IMR-90 (cell line): ENCODE results near the gene CFAP161. TPM values are rescaled to one million over a fixed set of nuclear protein-coding genes. Genes with fewer than 3 reads are reported as not detected.

Experiments used
- ATAC-seq: fragments of 200-7000 bp; cut with Tn5 transposase; 2 replicates; pipeline ENCODE4 v1.9.1; 2020; ENCODE audit warnings: low read depth, mild to moderate bottlenecking, moderate library complexity
- BruUV-seq: library from RNA; stranded (reverse); fragments of 400-500 nt; replicated peaks from 2 replicates; lab custom pipeline; 2021; lab: Mats Ljungman, UMichigan
- CTCF ChIA-PET: fragments of 300-600 bp; formaldehyde crosslinking; extraction: SDS; loops from one replicate; lab custom pipeline; 2021; ENCODE audit warnings: antibody characterized with exemption; lab: Yijun Ruan, JAX
- POLR2A ChIA-PET: fragments of 300-600 bp; sonication (Branson Sonifier 250); formaldehyde crosslinking; loops from one replicate; lab custom pipeline; 2022; ENCODE audit warnings: antibody characterized with exemption; ENCODE audit not compliant: unreplicated experiment; lab: Charles Lee
- DNase-seq: peaks from one replicate; pipeline ENCODE4 v3.0.0; 2013
- H2AFZ ChIP-seq: replicated peaks from 2 replicates; pipeline ENCODE3; 2013; ENCODE audit warnings: low read length, mild to moderate bottlenecking; ENCODE audit not compliant: poor library complexity
- H2AK5ac ChIP-seq: 2 replicates; pipeline ENCODE4 v1.6.1; 2013; ENCODE audit warnings: low read depth, low read length, inconsistent platforms
- H2AK9ac ChIP-seq: replicated peaks from 2 replicates; pipeline ENCODE3; 2013; ENCODE audit warnings: mild to moderate bottlenecking, low read depth, low read length, moderate library complexity; ENCODE audit not compliant: poor library complexity
- H2BK120ac ChIP-seq: 2 replicates; pipeline ENCODE4 v1.6.1; 2013; ENCODE audit warnings: low read depth, low read length, inconsistent platforms
- H2BK15ac ChIP-seq: 3 replicates; pipeline ENCODE4 v1.6.1; 2013; ENCODE audit warnings: low read depth, low read length, inconsistent platforms
- H2BK20ac ChIP-seq: 2 replicates; pipeline ENCODE4 v1.6.1; 2013; ENCODE audit warnings: low read depth, mild to moderate bottlenecking, inconsistent platforms, low read length, moderate library complexity
- H2BK5ac ChIP-seq: 2 replicates; pipeline ENCODE4 v1.6.1; 2013; ENCODE audit warnings: mild to moderate bottlenecking, low read depth, low read length, inconsistent platforms; ENCODE audit not compliant: poor library complexity, severe bottlenecking
- H3K14ac ChIP-seq: replicated peaks from 2 replicates; pipeline ENCODE4 v1.6.1; 2013; ENCODE audit warnings: low read depth, low read length, inconsistent platforms
- H3K18ac ChIP-seq: 2 replicates; pipeline ENCODE4 v1.6.1; 2013; ENCODE audit warnings: low read depth, low read length, control low read depth
- H3K23ac ChIP-seq: 2 replicates; pipeline ENCODE4 v1.6.1; 2013; ENCODE audit warnings: low read depth, low read length, inconsistent platforms
- H3K27ac ChIP-seq: 2 replicates; pipeline ENCODE4 v1.5.1; 2013; ENCODE audit warnings: mild to moderate bottlenecking, control low read depth, low read length; ENCODE audit not compliant: insufficient read depth
- H3K27me3 ChIP-seq: 2 replicates; pipeline ENCODE4 v1.6.1; 2013; ENCODE audit warnings: low read length; ENCODE audit not compliant: control insufficient read depth, insufficient read depth
- H3K36me3 ChIP-seq: 2 replicates; pipeline ENCODE4 v1.6.1; 2013; ENCODE audit warnings: low read length, mixed read lengths; ENCODE audit not compliant: control insufficient read depth, insufficient read depth
- H3K4ac ChIP-seq: 2 replicates; pipeline ENCODE4 v1.6.1; 2013; ENCODE audit warnings: low read depth, low read length, inconsistent platforms
- H3K4me1 ChIP-seq: 2 replicates; pipeline ENCODE4 v1.6.1; 2013; ENCODE audit warnings: low read length, mixed read lengths; ENCODE audit not compliant: control insufficient read depth, insufficient read depth
- H3K4me2 ChIP-seq: 2 replicates; pipeline ENCODE4 v1.6.1; 2013; ENCODE audit warnings: low read depth, mild to moderate bottlenecking, control low read depth, low read length, moderate library complexity
- H3K4me3 ChIP-seq: 2 replicates; pipeline ENCODE4 v1.5.1; 2013; ENCODE audit warnings: low read depth, mild to moderate bottlenecking, control low read depth, low read length, moderate library complexity; ENCODE audit not compliant: insufficient read depth
- H3K56ac ChIP-seq: 2 replicates; pipeline ENCODE4 v1.6.1; 2013; ENCODE audit warnings: low read length, inconsistent platforms; ENCODE audit not compliant: insufficient read depth; ENCODE audit errors: extremely low read depth
- H3K79me1 ChIP-seq, 2 experiments: 2 replicates each; pipeline ENCODE4 v1.6.1; 2013; ENCODE audit warnings: low read length in 2 of 2, inconsistent platforms in 1 of 2, low read depth in 1 of 2
- H3K9ac ChIP-seq: 2 replicates; pipeline ENCODE4 v1.6.1; 2013; ENCODE audit warnings: low read depth, low read length, control low read depth
- H3K9me1 ChIP-seq: 2 replicates; pipeline ENCODE4 v1.6.1; 2013; ENCODE audit warnings: low read length, inconsistent platforms; ENCODE audit not compliant: insufficient read depth
- H3K9me3 ChIP-seq: 2 replicates; pipeline ENCODE4 v1.6.1; 2013; ENCODE audit warnings: low read length; ENCODE audit not compliant: control insufficient read depth, insufficient read depth
- H4K20me1 ChIP-seq: 2 replicates; pipeline ENCODE4 v1.6.1; 2013; ENCODE audit warnings: low read length, inconsistent platforms; ENCODE audit not compliant: insufficient read depth
- H4K5ac ChIP-seq: 2 replicates; pipeline ENCODE4 v1.6.1; 2013; ENCODE audit warnings: mild to moderate bottlenecking, low read depth, low read length, control low read depth
- H4K8ac ChIP-seq, 2 experiments: 2 replicates each; pipeline ENCODE4 v1.6.1; 2013; ENCODE audit warnings: low read depth in 2 of 2, low read length in 2 of 2, control low read depth in 1 of 2, inconsistent platforms in 1 of 2
- H4K91ac ChIP-seq: 2 replicates; pipeline ENCODE4 v1.6.1; 2013; ENCODE audit warnings: low read depth, low read length, inconsistent platforms; ENCODE audit not compliant: insufficient read depth
- CEBPB ChIP-seq: IDR thresholded peaks from 2 replicates; pipeline ENCODE4 v1.6.1; 2012; ENCODE audit warnings: low read depth, low read length, improper control_type of control experiment
- CHD1 ChIP-seq: IDR thresholded peaks from 2 replicates; pipeline ENCODE4 v1.6.1; 2012; ENCODE audit warnings: low read depth, low read length, improper control_type of control experiment
- FOS ChIP-seq: fragments of 150-350 bp; IDR thresholded peaks from 2 replicates; pipeline ENCODE4 v1.6.1; 2016; ENCODE audit warnings: low read depth, low read length
- MXI1 ChIP-seq: IDR thresholded peaks from 2 replicates; pipeline ENCODE4 v1.6.1; 2012; ENCODE audit warnings: low read depth, mild to moderate bottlenecking, low read length, moderate library complexity, borderline replicate concordance
- NFE2L2 ChIP-seq: fragments of 150-350 bp; IDR thresholded peaks from 2 replicates; pipeline ENCODE4 v1.6.1; 2016; ENCODE audit warnings: low read depth, mild to moderate bottlenecking, low read length
- POLR2A ChIP-seq: IDR thresholded peaks from 2 replicates; pipeline ENCODE4 v1.6.1; 2012; ENCODE audit warnings: mild to moderate bottlenecking, low read depth, low read length
- RFX5 ChIP-seq: IDR thresholded peaks from 2 replicates; pipeline ENCODE4 v1.8.0; 2012; ENCODE audit warnings: low read depth, mild to moderate bottlenecking, low read length, moderate library complexity
- WGBS, 2 experiments: methylation state at CpG; one replicate each; pipeline versions ENCODE4 v1.1.5 to v1.1.7; 2013; ENCODE audit warnings: missing lambda C conversion rate in 2 of 2; ENCODE audit not compliant: insufficient read length in 1 of 2; ENCODE audit errors: extremely low coverage in 2 of 2; 5-methylcytosine and 5-hydroxymethylcytosine counted together
- dilution Hi-C: fragments of 300-500 bp; cut with HindIII; formaldehyde crosslinking; loops from one replicate; pipeline ENCODE4 v1.14.3; 2018; ENCODE audit warnings: low sequenced_read_pairs; ENCODE audit not compliant: unreplicated experiment
- in situ Hi-C: fragments of 300-500 bp; cut with MboI; formaldehyde crosslinking; loops from 3 replicates; pipeline ENCODE4 v1.14.3; 2019; ENCODE audit warnings: low sequenced_read_pairs, inconsistent platforms, mixed read lengths
- intact Hi-C: fragments of 100-400 bp; cut with micrococcal nuclease; formaldehyde crosslinking; loops from 2 replicates; pipeline ENCODE4 v1.10.0; 2022
- polyA plus RNA-seq, 3 experiments: library from polyadenylated mRNA; depleted of rRNA; stranded (reverse); fragments of >200 nt; gene quantifications; 2 replicates each; pipeline ENCODE4 v1.2.3, GENCODE V29; 2012; ENCODE audit warnings: low replicate concordance in 1 of 3
- total RNA-seq: library from RNA; depleted of rRNA; stranded (reverse); fragments of >200 nt; gene quantifications from 2 replicates; pipeline ENCODE4 v1.2.3, GENCODE V29; 2012
- TF ChIP-seq, protein P1 (sequence below): fragments of 150-350 bp; IDR thresholded peaks from 2 replicates; pipeline ENCODE4 v1.6.1; 2017; ENCODE audit warnings: mild to moderate bottlenecking, antibody characterized with exemption, low read length, low read depth

CFAP161 gene
- total and polyA plus RNA-seq, 2 of the 4 experiments (the other 2 are of a cell fraction) = not detected

GRCh38 chr15:81098861-81099651 is 35.0 kb upstream of the CFAP161 start (continued):
- TF ChIP-seq NFE2L2 (no peak), CHD1 (no peak)

DNA sequence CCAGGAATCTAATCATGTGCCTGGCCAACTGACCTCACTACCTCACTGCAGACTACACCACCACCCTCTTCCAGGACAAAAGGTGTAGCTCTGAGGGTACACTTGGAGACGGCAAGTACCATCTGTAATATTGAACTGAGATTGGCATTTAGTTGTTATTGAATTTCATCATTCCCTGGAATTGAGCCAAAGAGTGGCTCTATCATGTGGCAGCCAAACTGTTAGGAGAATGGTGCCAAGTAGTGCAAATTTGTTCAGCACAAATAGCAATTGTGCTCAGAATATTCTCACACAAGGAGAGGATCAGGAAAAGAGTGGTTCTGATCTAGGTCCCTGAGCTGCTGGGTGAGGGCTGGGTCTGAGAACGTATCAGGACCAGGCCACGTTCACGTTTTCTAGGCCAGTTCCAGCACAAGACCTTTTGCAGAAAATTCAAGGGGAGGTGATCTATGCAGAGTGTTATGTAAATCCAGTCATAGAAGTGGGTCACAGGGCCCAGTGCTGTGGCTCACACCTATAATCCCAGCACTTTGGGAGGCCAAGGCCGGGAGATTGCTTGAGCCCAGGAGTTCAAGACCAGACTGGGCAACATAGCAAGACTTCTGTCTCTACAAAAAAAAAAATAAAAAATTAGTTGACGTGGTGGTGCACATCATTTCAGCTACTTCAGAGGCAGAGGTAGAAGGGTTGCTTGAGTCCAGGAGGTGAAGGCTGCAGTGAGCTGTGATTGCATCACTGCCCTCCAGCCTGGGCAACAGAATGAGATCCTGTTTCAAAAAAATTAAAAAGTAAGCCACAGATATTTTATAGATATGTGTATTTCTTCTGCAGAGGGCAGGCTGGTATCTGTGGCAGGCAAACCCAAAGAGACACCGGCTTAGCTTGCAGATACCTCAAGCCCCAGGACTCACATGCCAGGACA is 31.9 kb upstream of the CFAP161 start:
- H3K27ac ChIP-seq = no peak overlapping the region
- H2BK120ac ChIP-seq = no peak overlapping the region
- 0 out of 2 replicates have a peak, but pooled peaks cover 1% of the 10 kb centered on the region for H3K4me1 ChIP-seq
- ChIA-PET POLR2A (no interaction called here), CTCF (interaction anchor here (0.7 to 3.9 kb wide), 2 partner anchors 43 to 164 kb away, joined by 3 to 21 read pairs; no protein-coding TSS in a partner anchor)
- 62% methylated on average over 2 of the region's 7 CpGs; no CpG with 5 or more reads in 1 of the 2 experiments for WGBS, 2 experiments
- TF ChIP-seq FOS (no peak), MXI1 (no peak), POLR2A (no peak), RFX5 (no peak), CEBPB (peak; percentile 31; the same call in 1 of the 2 replicates)
- TF ChIP-seq, protein P1, sequence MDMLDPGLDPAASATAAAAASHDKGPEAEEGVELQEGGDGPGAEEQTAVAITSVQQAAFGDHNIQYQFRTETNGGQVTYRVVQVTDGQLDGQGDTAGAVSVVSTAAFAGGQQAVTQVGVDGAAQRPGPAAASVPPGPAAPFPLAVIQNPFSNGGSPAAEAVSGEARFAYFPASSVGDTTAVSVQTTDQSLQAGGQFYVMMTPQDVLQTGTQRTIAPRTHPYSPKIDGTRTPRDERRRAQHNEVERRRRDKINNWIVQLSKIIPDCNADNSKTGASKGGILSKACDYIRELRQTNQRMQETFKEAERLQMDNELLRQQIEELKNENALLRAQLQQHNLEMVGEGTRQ = no peak
- H2BK5ac ChIP-seq = no peak overlapping the region
- H3K36me3 ChIP-seq = no peaks in the 10 kb centered on the region
- in situ Hi-C loops = no loop called here
- H3K9me3 ChIP-seq = no peaks in the 10 kb centered on the region
- H4K5ac ChIP-seq = no peak overlapping the region
- no TSS peak for BruUV-seq
- H3K18ac ChIP-seq = no peak overlapping the region
- no peaks in the 10 kb centered on the region for H4K20me1 ChIP-seq
- ATAC-seq = no peak
- no peak overlapping the region for H3K56ac ChIP-seq
- H3K9ac ChIP-seq = no peak overlapping the region
- H3K4me3 ChIP-seq = no peak overlapping the region
- no peak overlapping the region for H2AK5ac ChIP-seq
- no peak overlapping the region for H2BK20ac ChIP-seq
- no peak overlapping the region for H4K8ac ChIP-seq
- H3K79me1 ChIP-seq = no peaks in the 10 kb centered on the region
- H3K9me1 ChIP-seq = no peaks in the 10 kb centered on the region
- no peaks in the 10 kb centered on the region for H3K27me3 ChIP-seq
- no peak overlapping the region for H3K4ac ChIP-seq
- dilution Hi-C loops = no loop called here
- no peak overlapping the region for H3K4me2 ChIP-seq
- H2AK9ac ChIP-seq = no peak overlapping the region
- no peak for DNase-seq
- H2AFZ ChIP-seq = no peak overlapping the region
- H3K23ac ChIP-seq = no peak overlapping the region
- no peak overlapping the region for H4K91ac ChIP-seq
- no peak overlapping the region; the same call in 2 of the 3 replicates for H2BK15ac ChIP-seq
- H3K14ac ChIP-seq = no peak overlapping the region
- intact Hi-C loops = no loop called here
